Left lung (tissue), 10 donors: ENCODE results near the gene CORIN. TPM values are rescaled to one million over a fixed set of nuclear protein-coding genes. Genes with fewer than 3 reads are reported as not detected.

ENCODE experiments used
- ATAC-seq: fragments of 200-7000 bp; cut with Tn5 transposase; one replicate; pipeline ENCODE4 v1.9.1; 2020; ENCODE audit warnings: moderate library complexity
- DNase-seq, 4 donors: peaks; one replicate each; pipeline ENCODE4 v3.0.0-alpha.2; 2013 to 2020
- H3K27ac ChIP-seq, 2 donors: fragments of 200-600 bp; sonication (generic) in 1 of 2; one replicate each; pipeline versions ENCODE4 v1.5.0 to v1.8.0; 2020 to 2021
- H3K27me3 ChIP-seq, 2 donors: fragments of 200-600 bp; sonication (generic) in 1 of 2; one replicate each; pipeline versions ENCODE4 v1.5.0 to v1.8.0; 2020 to 2021
- H3K36me3 ChIP-seq, 2 donors: fragments of 200-600 bp; sonication (generic) in 1 of 2; one replicate each; pipeline versions ENCODE4 v1.5.0 to v1.8.0; 2020 to 2021
- H3K4me1 ChIP-seq, 2 donors: fragments of 200-600 bp; one replicate each; pipeline ENCODE4 v1.8.0; 2021
- H3K4me3 ChIP-seq, 2 donors: fragments of 200-600 bp; sonication (generic) in 1 of 2; one replicate each; pipeline versions ENCODE4 v1.5.0 to v1.8.0; 2020 to 2021; ENCODE audit warnings: mild to moderate bottlenecking in 1 of 2
- H3K9me3 ChIP-seq, 2 donors: fragments of 200-600 bp; sonication (generic) in 1 of 2; one replicate each; pipeline versions ENCODE4 v1.5.0 to v1.8.0; 2020 to 2021
- intact Hi-C, 2 donors: fragments of 100-400 bp; cut with DNase I; formaldehyde crosslinking; loops; one replicate each; pipeline versions ENCODE4 v1.11.2 to v1.14.2; 2022
- polyA plus RNA-seq, 6 donors: library from polyadenylated mRNA; unstranded; fragments of 120-200 nt; gene quantifications; one replicate each; pipeline ENCODE4 v1.2.1, GENCODE V29; 2013; ENCODE audit not compliant: insufficient read length in 6 of 6
- total RNA-seq, 2 donors: library from RNA; stranded (reverse); fragmentation: NEBNext Ultra II Directional; extraction: Animal tissue kit (Norgen Biotek cat#: 25700); gene quantifications; one replicate each; pipeline ENCODE4 v1.2.1, GENCODE V29; 2021
- TF ChIP-seq, protein P1 (sequence below), 2 donors: fragments of 200-600 bp; sonication (generic) in 1 of 2; IDR thresholded peaks; one replicate each; pipeline versions ENCODE4 v1.5.0 to v1.8.0; 2021; ENCODE audit warnings: antibody characterized with exemption in 2 of 2
- donor health status: DM: no; HTN: yes; CAD: no.
- donor health status: DM: no; HTN: no; CAD: no.

Gene CORIN
- total and polyA plus RNA-seq, 8 donors, result 1.4 to 6.3 (median 3.3) TPM

DNA sequence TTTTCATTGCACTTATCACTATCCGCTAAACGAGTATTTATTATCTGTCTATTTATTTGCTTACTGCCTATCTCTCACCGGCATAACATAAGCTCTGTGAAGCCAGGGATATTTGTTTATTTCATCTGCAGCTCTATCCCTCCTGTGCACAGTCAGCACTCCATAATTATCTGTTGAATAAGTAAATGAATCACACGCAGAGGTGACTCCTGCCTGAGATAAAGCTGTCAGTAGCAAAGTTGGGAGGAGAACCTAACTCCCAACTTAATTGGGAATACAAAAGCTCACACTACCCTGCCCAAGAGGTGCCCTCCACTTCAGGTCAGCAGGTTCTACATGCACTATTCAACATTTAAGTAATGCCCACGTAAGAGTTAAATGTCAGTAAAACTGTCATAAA is 85.7 kb downstream of the CORIN start:
- TF ChIP-seq, protein P1, sequence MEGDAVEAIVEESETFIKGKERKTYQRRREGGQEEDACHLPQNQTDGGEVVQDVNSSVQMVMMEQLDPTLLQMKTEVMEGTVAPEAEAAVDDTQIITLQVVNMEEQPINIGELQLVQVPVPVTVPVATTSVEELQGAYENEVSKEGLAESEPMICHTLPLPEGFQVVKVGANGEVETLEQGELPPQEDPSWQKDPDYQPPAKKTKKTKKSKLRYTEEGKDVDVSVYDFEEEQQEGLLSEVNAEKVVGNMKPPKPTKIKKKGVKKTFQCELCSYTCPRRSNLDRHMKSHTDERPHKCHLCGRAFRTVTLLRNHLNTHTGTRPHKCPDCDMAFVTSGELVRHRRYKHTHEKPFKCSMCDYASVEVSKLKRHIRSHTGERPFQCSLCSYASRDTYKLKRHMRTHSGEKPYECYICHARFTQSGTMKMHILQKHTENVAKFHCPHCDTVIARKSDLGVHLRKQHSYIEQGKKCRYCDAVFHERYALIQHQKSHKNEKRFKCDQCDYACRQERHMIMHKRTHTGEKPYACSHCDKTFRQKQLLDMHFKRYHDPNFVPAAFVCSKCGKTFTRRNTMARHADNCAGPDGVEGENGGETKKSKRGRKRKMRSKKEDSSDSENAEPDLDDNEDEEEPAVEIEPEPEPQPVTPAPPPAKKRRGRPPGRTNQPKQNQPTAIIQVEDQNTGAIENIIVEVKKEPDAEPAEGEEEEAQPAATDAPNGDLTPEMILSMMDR (IDR thresholded peaks at IDR 0.05), result no peak

DNA sequence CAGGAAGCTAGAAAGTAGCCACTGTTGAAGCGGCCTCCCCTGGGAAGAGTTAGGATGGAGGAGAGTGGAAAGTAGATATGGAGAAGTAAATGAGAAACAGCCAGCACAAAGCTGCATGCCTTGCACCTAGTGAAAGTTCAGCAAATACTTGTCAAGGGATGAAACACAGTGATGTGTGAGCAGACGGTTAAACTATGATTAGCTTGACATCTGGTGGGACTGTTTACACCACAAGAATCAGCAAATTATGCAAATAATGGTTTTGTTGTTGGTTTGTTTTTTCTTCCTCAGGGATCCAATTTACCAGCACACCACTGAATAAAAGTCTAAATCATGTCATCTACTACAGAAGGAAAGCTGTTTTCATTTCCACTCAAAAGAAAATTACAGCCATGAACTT is 87.1 kb downstream of the CORIN start:
- Histone ChIP-seq H3K27ac (no peak overlapping the region), H3K36me3 (no peaks in the 10 kb centered on the region), H3K27me3 (no peaks in the 10 kb centered on the region), H3K4me3 (no peak overlapping the region), H3K9me3 (peaks cover 0 to 7% of the 10 kb centered on the region in 2 donors), H3K4me1 (no peaks in the 10 kb centered on the region)
- ATAC-seq (no peak), DNase-seq (no peak)
- TF ChIP-seq, protein P1 (IDR thresholded peaks at IDR 0.05), result no peak
- intact Hi-C loops, result no loop called here

More for the DNA sequence above, 85.7 kb downstream of the CORIN start:
- ATAC-seq, result no peak
- Histone ChIP-seq H3K27ac (no peak overlapping the region), H3K27me3 (no peaks in the 10 kb centered on the region), H3K36me3 (no peaks in the 10 kb centered on the region), H3K4me3 (no peak overlapping the region), H3K9me3 (peaks cover 0 to 7% of the 10 kb centered on the region in 2 donors), H3K4me1 (no peaks in the 10 kb centered on the region)
- DNase-seq, result no peak
- intact Hi-C loops, result no loop called here

DNA sequence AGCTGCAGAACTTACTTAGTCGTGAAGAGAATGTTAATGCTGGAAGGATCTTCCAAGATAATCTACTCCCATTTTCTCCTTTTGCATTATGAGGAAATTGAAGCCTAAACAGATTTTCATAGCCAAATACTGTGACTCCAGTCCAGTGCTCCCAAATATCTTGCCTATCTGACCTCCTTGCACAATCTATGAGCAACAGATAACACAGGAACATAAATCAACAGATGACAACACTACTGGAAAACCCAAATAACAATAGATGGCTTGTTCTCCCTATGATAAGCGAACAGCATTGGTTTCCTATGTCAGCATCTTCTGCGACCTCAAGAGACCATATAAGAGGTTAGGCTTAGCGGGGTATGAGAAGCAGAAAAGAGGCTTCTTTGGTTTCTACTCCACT is 88.0 kb downstream of the CORIN start:
- Histone ChIP-seq H3K4me1 (no peaks in the 10 kb centered on the region), H3K27ac (no peak overlapping the region), H3K36me3 (no peaks in the 10 kb centered on the region), H3K4me3 (no peak overlapping the region), H3K9me3 (peaks cover 0 to 7% of the 10 kb centered on the region in 2 donors), H3K27me3 (no peaks in the 10 kb centered on the region)
- intact Hi-C loops, result no loop called here
- TF ChIP-seq, protein P1 (IDR thresholded peaks at IDR 0.05), result no peak
- ATAC-seq (no peak), DNase-seq (no peak)

DNA sequence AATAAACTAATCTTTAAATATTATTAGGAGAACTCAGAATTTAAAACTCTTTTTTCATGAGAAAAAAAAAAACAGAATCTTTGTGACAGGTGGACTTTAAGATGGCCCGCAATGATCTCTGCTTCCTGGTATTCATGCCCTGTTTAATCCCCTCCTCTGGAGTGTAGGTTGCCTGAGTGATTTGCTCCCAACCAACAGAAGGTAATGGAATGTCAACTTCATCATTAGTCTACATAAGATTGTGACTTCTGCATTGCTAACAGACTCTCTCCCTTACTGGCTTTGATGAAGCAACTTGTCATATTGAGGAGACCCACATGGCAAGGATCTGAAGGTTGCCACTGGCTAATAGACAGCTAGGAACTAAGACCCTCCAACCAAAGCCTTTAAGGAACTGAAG is 88.8 kb downstream of the CORIN start:
- Histone ChIP-seq H3K4me3 (no peak overlapping the region), H3K9me3 (peaks cover 0 to 7% of the 10 kb centered on the region in 2 donors), H3K4me1 (no peaks in the 10 kb centered on the region), H3K36me3 (no peaks in the 10 kb centered on the region), H3K27ac (no peak overlapping the region), H3K27me3 (no peaks in the 10 kb centered on the region)
- intact Hi-C loops, result no loop called here
- DNase-seq (no peak), ATAC-seq (no peak)
- TF ChIP-seq, protein P1 (IDR thresholded peaks at IDR 0.05), result no peak

DNA sequence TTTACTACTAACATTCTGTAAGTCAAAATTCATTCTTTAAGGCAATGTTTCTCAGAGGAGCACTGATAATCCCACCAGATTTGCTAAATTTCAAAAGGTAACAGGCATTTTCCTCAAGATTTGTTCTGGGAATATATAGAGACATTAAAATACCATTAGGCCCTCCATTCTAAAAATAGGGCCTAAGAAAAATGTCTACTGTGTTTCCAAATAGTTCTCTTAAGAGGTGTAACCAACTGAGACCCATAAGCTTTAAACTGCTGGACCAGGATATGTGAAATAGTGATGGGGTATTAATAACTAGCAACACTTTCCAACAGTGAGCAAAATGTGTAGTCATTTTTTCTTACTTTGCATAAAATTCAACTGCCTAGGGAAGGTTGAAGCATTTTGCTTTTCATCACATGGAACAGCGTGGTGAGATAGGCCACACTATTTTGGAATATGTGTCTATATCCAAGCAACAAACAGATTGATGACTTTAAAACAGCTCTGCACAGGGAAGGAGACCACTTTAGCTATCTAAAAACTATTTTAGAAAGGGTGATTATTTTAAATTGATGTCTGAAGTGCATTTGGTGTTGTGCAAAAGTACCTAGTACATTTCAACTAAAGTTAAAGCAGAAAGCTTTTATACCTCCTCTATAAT is 89.9 kb downstream of the CORIN start:
- DNase-seq (no peak), ATAC-seq (no peak)
- TF ChIP-seq, protein P1 (IDR thresholded peaks at IDR 0.05), result no peak
- Histone ChIP-seq H3K27me3 (no peaks in the 10 kb centered on the region), H3K4me1 (no peaks in the 10 kb centered on the region), H3K27ac (no peak overlapping the region), H3K9me3 (peaks cover 0 to 9% of the 10 kb centered on the region in 2 donors), H3K36me3 (no peaks in the 10 kb centered on the region), H3K4me3 (no peak overlapping the region)
- intact Hi-C loops, result no loop called here
